Stimulated activated CD4-positive, alpha-beta T cell treated with anti-CD3 and anti-CD28 coated beads, Interleukin-2, amount 100 ng/mL, for 24 hours (primary cell): ENCODE data around the gene NMBR.
"Not testable (repeated sequence)": the region's sequence is repeated elsewhere in the genome, so short reads cannot be mapped to it uniquely, and the experiment has no call there.

Experiments
- DNase-seq, 2 donors: peaks; one replicate each; pipeline ENCODE4 v3.0.0-alpha.2; 2020

Gene NMBR

GRCh38 chr6:142051404-142051803 is 95.5 kb downstream of the NMBR start:
- DNase-seq: no peak

GRCh38 chr6:142048593-142048980 is 98.3 kb downstream of the NMBR start:
- DNase-seq: no peak

- DNase-seq: no peak
Measured at GRCh38 chr6:142047934-142048592, 98.9 kb downstream of the NMBR start.

GRCh38 chr6:142045380-142046278 is 101.3 kb downstream of the NMBR start:
- no peak for DNase-seq

- DNase-seq: no peak
Measured at GRCh38 chr6:142035890-142036289, 111.0 kb downstream of the NMBR start.

- no peak for DNase-seq
Measured at GRCh38 chr6:142031035-142031434, 115.9 kb downstream of the NMBR start.

GRCh38 chr6:142030115-142030619 is 116.8 kb downstream of the NMBR start:
- DNase-seq: no peak

- DNase-seq: no peak
Measured at GRCh38 chr6:142028527-142028926, 118.4 kb downstream of the NMBR start.

GRCh38 chr6:142027804-142028203 is 119.1 kb downstream of the NMBR start:
- DNase-seq: not testable (repeated sequence)

- DNase-seq: no peak
Measured at GRCh38 chr6:142027074-142027473, 119.8 kb downstream of the NMBR start.

- DNase-seq: no peak
Measured at GRCh38 chr6:142026471-142026870, 120.5 kb downstream of the NMBR start.
